Upper lobe of right lung (tissue), 1 donor: ENCODE results near the gene FAM171A1. TPM values are rescaled to one million over a fixed set of nuclear protein-coding genes. Genes with fewer than 3 reads are reported as not detected.

Experiments
- ATAC-seq: fragments of 200-7000 bp; cut with Tn5 transposase; one replicate; pipeline ENCODE4 v1.9.1; 2020; ENCODE audit warnings: mild to moderate bottlenecking, moderate library complexity
- DNase-seq: peaks from one replicate; pipeline ENCODE4 v3.0.0-alpha.2; 2020
- H3K27ac ChIP-seq: fragments of 200-600 bp; one replicate; pipeline ENCODE4 v1.8.0; 2022
- H3K27me3 ChIP-seq: fragments of 200-600 bp; one replicate; pipeline ENCODE4 v1.8.0; 2022; ENCODE audit warnings: mild to moderate bottlenecking
- H3K36me3 ChIP-seq: fragments of 200-600 bp; one replicate; pipeline ENCODE4 v1.8.0; 2022
- H3K4me1 ChIP-seq: fragments of 200-600 bp; one replicate; pipeline ENCODE4 v1.8.0; 2022
- H3K4me3 ChIP-seq: fragments of 200-600 bp; one replicate; pipeline ENCODE4 v1.8.0; 2022; ENCODE audit warnings: mild to moderate bottlenecking
- H3K9me3 ChIP-seq: fragments of 200-600 bp; one replicate; pipeline ENCODE4 v1.8.0; 2022
- intact Hi-C: fragments of 100-400 bp; cut with DNase I; formaldehyde crosslinking; loops from one replicate; pipeline ENCODE4 v1.11.0; 2022
- total RNA-seq: library from RNA; stranded (reverse); fragmentation: NEBNext Ultra II Directional; extraction: Animal tissue kit (Norgen Biotek cat#: 25700); gene quantifications from one replicate; pipeline ENCODE4 v1.2.1, GENCODE V29; 2021
- TF ChIP-seq, protein P1 (sequence below): fragments of 200-600 bp; IDR thresholded peaks from one replicate; pipeline ENCODE4 v1.8.0; 2022; ENCODE audit warnings: antibody characterized with exemption
- donor health status: DM: no; HTN: yes; CAD: no; lungs with severe emphysema.

FAM171A1 gene
- total RNA-seq, 1 donor from 2014 or later, result 17.3 TPM

DNA sequence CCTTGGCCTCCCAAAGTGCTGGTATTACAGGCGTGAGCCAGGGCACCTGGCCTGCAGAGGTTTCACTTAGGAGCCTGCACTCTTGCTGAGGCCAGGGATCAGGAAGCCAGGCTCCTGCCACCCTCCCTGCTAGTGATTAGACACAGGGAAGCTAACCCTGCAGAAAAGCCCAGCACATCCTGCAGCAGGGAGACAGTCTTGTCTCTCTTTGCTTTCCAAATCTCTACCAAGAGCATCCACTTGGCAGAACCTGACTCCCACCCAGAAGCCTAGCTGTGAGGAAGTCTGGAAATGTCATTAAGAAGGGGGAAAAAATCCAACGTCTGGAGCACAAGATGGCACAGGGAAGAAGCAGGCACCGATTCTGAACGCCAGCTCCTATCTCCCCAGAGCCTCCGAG, 8.0 kb upstream of the FAM171A1 start:
- no peak overlapping the region for H3K27ac ChIP-seq
- no peak overlapping the region for H3K4me3 ChIP-seq
- no peak for ATAC-seq
- no peaks in the 10 kb centered on the region for H3K9me3 ChIP-seq
- TF ChIP-seq, protein P1, sequence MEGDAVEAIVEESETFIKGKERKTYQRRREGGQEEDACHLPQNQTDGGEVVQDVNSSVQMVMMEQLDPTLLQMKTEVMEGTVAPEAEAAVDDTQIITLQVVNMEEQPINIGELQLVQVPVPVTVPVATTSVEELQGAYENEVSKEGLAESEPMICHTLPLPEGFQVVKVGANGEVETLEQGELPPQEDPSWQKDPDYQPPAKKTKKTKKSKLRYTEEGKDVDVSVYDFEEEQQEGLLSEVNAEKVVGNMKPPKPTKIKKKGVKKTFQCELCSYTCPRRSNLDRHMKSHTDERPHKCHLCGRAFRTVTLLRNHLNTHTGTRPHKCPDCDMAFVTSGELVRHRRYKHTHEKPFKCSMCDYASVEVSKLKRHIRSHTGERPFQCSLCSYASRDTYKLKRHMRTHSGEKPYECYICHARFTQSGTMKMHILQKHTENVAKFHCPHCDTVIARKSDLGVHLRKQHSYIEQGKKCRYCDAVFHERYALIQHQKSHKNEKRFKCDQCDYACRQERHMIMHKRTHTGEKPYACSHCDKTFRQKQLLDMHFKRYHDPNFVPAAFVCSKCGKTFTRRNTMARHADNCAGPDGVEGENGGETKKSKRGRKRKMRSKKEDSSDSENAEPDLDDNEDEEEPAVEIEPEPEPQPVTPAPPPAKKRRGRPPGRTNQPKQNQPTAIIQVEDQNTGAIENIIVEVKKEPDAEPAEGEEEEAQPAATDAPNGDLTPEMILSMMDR, result no peak
- intact Hi-C loops, result no loop called here
- H3K27me3 ChIP-seq, result peaks cover 5% of the 10 kb centered on the region
- no peaks in the 10 kb centered on the region for H3K4me1 ChIP-seq
- DNase-seq, result no peak
- H3K36me3 ChIP-seq, result no peaks in the 10 kb centered on the region

DNA sequence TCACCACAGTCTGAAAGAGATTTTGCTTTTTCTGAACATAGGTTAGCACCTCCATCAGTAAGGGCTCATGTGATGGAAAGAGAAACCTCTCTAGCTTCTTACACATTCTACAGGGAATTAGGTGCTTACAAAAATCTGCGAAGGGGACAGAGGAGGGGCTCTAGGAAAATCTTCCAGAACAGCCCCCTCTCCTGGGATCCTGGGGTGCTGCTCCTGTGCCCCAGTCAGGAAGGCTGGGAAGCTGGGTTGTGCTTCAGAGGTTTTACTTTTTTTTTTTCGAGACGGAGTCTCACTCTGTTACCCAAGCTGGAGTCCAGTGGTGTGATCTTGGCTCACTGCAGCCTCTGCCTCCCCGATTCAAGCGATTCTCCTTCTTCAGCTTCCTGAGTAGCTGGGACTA, 7.5 kb upstream of the FAM171A1 start:
- Histone ChIP-seq H3K4me1 (no peaks in the 10 kb centered on the region), H3K36me3 (no peaks in the 10 kb centered on the region), H3K4me3 (no peak overlapping the region), H3K27me3 (peaks cover 5% of the 10 kb centered on the region), H3K9me3 (no peaks in the 10 kb centered on the region), H3K27ac (no peak overlapping the region)
- intact Hi-C loops, result no loop called here
- TF ChIP-seq, protein P1, result no peak
- ATAC-seq (no peak), DNase-seq (no peak)

DNA sequence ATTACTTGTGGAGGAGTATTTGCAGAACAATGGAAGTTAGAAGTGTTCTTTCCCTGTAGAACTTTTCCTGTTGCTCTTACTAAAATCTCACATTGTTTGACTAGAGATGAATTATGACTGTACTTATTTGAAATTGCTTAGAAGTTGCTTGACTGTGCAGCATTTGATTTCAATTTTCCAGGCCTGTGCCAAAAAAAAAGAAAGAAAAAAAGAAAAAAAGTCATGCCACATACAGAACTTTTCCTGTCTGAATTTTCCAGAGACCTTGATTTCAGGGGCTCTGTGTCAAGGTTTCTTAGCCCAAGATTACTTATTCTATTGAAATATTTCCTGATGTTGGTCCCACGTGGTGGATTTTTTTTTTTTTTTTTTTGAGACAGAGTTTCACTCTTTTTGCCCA, 3.5 kb upstream of the FAM171A1 start:
- TF ChIP-seq, protein P1, result no peak
- ATAC-seq (no peak), DNase-seq (no peak)
- Histone ChIP-seq H3K9me3 (no peaks in the 10 kb centered on the region), H3K27me3 (peaks cover 7% of the 10 kb centered on the region), H3K4me1 (no peaks in the 10 kb centered on the region), H3K36me3 (no peaks in the 10 kb centered on the region), H3K27ac (no peak overlapping the region), H3K4me3 (no peak overlapping the region)
- intact Hi-C loops, result no loop called here

DNA sequence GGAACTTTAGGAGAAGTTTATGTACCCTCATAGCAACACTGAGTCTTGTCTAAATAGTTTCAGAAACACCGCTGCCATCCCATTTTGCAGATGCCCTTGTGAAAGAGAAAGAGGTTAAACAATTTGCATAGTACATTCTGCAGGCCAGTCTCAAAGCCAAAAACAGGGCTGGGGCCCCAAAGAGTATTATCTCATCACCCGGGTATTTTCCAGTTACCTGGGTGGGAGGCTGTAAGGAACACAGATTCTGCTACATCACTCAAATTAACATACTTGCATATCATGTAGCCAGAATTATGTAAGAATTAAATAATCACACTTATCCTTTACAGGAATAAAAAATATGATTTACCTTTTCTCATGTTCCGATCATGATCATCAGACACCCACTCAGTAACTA, 3.1 kb upstream of the FAM171A1 start:
- H3K27me3 ChIP-seq, result peaks cover 7% of the 10 kb centered on the region
- H3K4me1 ChIP-seq, result no peaks in the 10 kb centered on the region
- H3K9me3 ChIP-seq, result no peaks in the 10 kb centered on the region
- TF ChIP-seq, protein P1, result no peak
- intact Hi-C loops, result no loop called here
- ATAC-seq, result no peak
- DNase-seq, result no peak
- H3K27ac ChIP-seq, result no peak overlapping the region
- no peak overlapping the region for H3K4me3 ChIP-seq
- H3K36me3 ChIP-seq, result no peaks in the 10 kb centered on the region

DNA sequence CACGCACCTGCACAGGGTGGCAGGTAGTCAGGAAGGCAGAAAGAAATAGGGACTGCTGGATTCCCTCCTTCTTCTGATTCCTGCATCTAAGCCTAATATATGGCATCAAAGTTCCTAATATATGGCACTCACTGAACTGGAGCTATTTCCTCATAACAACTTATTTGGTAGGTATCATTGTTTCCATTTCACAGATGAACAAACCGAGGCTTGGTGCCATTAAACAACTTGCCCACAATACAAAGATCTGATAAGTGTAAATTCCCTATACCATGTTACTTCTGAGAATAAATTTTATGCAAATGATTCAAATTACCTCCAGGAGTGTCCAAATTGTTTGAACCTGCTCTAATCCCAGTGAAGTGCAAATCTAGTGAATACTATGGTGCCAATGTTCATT, 2.1 kb upstream of the FAM171A1 start:
- Histone ChIP-seq H3K27me3 (peaks cover 7% of the 10 kb centered on the region), H3K36me3 (no peaks in the 10 kb centered on the region), H3K4me1 (no peaks in the 10 kb centered on the region), H3K9me3 (no peaks in the 10 kb centered on the region), H3K27ac (no peak overlapping the region), H3K4me3 (no peak overlapping the region)
- TF ChIP-seq, protein P1, result no peak
- ATAC-seq (no peak), DNase-seq (no peak)
- intact Hi-C loops, result no loop called here

DNA sequence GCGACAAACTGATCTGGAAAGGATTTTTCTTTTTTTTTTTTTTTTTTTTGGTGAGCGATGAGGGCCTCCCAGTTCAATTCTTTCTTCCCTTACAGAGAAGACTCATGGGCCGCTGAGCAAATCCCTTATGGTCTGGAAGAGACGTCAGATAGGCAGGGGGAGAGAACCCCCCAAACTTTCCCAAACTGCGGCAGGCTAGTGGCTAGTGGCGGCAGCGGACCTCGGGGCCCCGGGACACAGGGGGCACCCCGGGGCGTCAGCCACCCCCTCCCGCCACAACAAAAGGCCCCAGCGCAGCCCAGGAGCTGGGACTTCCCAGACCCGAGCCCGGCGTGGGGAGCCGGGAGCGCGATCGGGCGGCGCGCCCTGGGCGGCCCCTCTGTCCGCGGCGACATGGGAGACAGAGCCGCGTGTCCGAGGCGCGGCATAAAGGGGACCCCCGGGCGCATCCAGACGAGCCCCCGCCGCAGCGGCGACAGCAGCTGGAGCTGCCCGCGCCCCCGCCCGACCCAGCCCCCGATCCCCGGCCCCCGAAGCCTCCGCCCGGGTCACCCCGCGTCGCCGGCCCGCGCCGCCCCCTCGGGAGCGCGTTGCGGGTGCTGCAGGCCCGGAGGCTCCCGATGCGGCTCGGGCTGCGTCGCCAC, 755 bp downstream of the FAM171A1 start:
- no peak for DNase-seq

More for the DNA sequence above, 755 bp downstream of the FAM171A1 start:
- H3K27ac ChIP-seq, result peak overlapping the region; percentile 68
- peak; percentile 43 for ATAC-seq
- no peaks in the 10 kb centered on the region for H3K4me1 ChIP-seq
- peak overlapping the region; percentile 63 for H3K4me3 ChIP-seq
- H3K9me3 ChIP-seq, result no peaks in the 10 kb centered on the region
- peaks cover 7% of the 10 kb centered on the region for H3K27me3 ChIP-seq
- intact Hi-C loops, result no loop called here
- TF ChIP-seq, protein P1, result no peak
- no peaks in the 10 kb centered on the region for H3K36me3 ChIP-seq
